ENCODE measurements around the gene GTPBP1.

The GTPBP1 gene

DNA sequence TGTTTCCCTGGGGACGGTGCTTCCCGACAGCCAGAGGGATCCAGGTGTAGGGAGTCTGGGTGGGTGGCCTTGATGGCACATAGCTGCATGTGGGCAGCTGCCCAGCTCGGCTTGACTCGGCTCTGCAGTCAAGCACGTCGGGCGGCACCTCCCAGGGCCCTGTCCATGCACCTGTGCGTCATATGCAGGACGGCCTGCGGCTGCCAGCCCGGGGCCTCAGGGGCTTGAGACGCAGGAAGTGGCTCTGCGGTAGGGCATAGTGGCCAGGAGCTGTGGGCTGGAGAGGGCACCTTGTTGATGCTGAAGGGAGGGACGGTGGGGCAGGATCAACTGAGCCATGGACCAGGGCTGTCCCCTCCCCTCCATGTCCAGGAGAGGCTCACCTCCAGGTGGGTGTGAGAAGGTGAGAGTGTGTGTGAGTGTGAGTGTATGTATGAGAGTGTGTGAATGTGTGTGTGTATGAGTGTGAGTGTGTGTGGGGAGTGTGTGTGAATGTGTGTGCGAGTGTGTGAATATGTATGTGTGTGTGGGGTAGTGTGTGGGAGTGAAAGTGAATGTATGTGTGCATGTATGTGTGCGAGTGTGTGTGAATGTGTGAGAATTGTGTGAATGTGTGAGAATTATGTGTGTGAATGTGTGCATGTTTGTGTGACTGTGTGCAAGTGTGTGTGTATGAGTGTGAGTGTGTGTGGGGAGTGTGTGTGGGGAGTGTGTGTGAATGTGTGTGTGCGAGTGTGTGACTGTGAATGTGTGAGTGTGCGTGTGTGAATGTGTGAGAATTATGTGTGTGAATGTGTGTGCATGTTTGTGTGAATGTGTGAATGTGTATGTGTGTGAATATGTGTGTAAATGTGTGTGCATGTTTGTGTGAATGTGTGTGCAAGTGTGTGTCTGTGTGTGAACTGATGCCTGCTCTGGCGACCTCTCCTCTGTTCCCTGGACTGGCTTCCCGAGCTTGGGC is 55.7 kb downstream of the GTPBP1 start:
- DNase-seq = peak; percentile 67

DNA sequence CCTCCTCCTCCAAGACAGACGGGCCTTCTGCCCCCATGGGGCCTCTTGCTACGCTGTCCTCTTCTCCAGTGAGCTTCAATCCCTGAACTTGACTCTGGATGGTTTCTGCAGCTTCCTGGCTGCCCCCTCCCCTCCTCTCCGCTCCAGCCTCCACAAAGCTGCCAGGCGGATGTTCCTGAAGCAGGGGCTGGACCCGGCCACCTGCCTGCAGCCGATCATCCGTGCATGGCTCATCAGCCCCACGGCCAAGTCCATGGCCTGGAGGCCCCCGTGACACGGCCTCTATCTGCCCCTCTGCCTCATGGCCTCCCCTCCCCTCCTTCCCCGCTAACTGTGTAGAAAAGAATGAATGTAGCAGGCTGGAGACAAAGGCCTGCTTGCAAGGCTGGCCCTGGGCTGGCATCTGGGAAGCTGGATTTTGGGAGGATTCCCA is 56.8 kb downstream of the GTPBP1 start:
- no peak for DNase-seq

DNA sequence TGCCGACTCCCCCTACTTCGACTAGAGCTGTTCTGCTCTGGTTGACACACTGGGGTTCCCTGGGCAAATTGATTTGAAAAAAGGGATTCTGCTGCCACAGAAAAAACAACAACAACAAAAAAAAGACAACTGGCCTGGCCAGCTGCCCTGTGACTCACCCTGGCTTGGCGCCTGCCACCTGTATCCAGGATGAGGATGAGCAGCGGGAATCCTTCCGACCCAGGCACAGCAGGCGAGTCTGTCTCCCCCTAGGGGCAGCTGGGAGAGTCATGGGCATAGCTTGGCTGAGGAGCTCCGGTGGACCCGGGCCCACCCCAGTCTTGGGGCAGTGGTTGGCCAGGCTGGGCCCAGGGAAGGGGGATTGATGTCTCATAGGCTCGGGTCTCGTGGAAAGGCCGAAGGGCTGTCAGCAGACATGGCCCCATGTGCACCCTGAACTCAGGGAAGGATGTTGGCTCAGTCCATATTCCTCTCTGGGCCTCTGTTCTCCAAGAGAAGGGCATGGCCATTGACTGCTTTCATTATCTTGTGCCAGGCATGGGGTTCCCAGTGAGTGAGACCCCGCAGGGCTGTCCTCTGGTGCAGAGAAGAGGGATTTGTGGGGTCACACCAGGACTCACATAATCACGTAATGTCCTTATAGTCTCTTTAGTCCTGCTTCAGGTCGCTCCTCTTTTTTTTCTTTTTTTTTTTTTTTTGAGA is 60.5 kb downstream of the GTPBP1 start:
- DNase-seq = peak; percentile 61

DNA sequence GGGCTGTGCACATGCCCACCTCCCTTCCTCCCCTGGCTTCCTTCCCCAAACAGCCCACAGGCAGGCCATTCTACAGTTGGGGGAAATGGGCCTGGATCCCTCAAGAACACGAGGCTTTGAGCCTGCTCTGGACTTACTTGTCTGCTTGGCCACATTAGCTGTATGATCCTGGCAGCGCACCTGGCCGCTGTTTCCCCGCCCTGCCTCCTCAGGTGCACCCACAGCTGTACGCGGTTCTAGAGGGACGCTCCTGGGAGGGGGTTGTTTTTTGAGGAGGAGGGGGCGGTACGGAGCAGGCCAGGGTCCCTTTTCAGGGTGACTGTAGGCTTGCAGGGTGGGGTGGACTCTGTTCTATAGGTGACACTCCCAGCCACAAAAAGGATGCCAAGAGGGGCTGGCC is 61.6 kb downstream of the GTPBP1 start:
- DNase-seq = no peak

DNA sequence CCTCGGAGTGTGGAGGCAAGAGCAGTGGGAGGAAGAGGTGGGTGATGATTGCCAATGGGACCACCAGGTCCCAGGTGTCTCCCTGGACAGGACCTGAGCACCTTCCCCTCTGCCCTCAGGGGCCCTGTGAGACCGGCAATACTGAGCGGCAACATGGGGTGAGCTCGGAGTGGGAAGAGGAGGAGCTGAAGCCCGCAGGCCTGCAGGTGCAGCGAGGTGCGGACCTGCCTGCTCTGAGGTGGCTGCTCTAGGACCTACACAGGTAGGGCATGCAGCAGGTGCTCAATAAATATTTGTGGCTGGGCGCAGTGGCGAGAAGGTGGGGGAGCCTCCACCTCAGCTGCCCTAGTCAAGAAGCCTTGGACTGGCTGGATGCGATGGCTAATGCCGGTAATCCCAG is 62.3 kb downstream of the GTPBP1 start:
- no peak for DNase-seq

DNA sequence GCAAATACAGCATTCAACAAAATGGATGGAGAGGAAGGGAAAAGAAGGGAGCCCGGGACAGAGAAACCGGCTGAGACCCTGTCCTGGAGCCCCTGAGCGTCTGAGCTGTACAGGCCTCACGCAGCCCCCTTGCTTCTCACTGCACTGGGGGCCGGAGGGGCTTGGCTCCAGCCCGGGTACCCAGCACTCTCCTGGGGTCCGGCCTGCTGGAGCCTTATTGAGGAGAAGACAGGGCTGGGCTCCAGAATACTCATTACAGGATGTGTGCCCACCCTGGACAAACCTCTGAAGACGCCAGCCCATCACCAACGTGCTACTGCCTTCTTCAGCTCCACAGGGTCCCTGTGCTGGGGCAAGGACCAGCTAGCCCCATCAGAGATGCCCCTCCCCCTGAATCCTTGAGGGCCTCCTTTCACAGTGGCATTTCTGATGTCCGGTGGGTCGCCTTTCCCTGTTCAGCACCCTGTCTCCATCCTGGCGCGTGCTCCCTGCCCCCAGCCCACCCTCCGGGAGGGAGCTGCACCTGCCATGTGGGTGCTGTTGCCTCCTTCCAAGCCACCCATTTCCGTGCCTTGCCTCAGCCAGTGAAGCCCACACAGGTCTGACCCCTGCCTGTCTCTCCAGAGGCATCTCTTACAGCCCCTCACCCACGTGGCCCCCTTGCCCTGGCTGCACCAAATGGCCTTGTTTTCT is 64.7 kb downstream of the GTPBP1 start:
- no peak for DNase-seq

DNA sequence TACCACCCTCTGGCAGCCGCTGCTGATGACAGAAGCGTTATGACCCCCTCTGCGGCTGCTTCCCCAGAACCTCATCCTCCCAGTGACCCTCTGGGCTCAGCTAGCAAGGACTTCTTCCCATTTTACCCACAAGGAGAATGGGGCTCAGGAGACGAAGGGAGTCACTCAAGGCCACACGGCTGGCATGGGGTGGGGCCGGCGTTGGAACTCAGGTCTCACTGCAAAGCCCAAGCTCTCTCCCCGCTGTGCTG is 66.8 kb downstream of the GTPBP1 start:
- DNase-seq = no peak

DNA sequence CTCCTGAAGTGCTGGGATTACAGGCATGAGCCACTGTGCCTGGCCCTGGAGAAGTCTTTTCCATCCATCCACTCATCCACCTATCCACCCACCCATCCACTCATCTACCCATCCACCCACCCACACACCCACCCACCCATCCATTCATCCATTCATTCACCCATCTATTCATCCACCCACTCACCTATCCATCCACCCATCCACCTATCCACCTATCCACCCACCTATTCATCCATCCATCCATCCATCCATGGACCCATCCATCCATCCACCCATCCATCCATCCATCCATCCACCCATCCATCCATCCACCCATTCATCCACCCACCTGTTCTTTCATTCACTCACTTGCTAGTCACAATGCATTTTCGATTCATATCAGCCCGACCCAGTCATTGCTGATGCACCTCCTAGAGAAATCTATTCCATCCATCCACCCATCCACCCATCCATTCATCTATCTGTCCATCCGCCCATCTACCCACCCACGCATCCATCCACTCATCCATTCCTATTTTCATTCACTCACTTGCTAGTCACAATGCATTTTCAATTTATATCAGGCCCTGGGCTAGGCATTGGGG is 67.7 kb downstream of the GTPBP1 start:
- no peak for DNase-seq

DNA sequence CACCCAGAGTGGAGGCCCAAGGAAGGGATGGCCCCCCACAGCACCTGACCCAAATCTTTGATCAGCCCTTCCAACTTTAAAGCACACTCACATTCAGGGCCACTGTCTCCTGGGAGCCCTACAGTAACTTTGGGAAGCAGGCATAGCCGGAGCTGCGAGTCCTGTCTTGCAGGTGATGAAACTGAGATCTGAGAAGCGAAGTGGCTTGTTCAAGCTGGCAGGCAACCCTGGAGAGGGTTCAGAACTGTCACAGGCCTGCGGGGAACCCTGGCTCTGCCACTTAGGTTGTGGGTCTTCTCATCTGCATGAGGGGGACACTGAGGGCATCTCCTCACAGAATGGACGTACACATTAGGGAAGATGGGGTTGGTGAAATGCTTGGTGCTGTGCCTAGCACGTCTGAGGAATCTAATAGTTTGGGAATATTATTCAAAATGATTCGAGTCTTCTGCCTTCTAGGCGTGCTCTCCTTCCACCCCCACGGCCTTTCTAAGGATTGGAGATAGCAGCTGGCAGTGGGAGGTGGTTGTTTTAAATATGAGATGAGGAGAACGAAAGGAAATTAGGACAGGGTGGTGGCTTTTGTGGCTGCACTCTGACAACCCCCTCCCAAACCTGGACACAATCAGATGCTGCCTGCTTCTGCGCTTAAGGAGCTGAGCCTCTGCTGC is 68.9 kb downstream of the GTPBP1 start:
- DNase-seq = no peak

DNA sequence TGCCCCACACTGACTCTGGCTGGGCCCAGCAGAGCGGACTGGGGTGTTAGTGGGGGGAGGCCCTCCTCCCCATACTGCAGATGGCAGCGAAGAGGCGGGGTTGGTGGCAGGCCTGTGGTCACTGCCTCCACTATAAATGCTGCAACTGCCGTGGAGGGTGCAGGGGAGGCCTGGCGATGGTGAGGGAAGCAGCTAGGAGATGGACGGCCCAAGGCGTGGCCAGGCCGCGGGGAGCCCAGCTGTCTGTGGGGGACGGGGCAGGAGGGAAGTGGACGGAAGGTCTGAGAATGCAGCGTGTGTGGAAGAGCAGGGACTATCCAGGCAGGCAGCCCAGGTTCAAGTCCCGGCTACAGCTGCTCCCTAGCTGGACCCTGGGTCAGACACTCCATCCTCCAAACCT is 69.9 kb downstream of the GTPBP1 start:
- DNase-seq = no peak

DNA sequence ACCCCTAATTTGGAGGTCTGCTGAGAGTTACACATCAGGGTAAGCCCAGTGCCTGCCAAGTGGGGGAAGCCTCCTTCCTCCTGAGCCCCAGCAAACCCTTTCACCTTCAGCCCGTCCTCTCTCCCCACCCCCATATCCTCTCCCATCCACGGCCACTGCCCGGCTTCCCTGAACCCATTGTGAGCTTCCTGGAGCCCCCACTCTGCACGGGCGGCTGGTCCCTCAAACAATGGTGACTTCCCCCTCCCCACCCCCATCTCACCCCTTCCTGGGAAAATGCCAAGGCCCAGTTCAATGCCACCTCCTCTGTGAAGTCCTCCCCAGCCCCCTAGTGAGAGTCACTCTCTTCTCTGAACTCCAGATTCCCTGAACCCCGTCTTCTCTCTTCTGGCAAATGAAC is 70.3 kb downstream of the GTPBP1 start:
- DNase-seq = no peak

DNA sequence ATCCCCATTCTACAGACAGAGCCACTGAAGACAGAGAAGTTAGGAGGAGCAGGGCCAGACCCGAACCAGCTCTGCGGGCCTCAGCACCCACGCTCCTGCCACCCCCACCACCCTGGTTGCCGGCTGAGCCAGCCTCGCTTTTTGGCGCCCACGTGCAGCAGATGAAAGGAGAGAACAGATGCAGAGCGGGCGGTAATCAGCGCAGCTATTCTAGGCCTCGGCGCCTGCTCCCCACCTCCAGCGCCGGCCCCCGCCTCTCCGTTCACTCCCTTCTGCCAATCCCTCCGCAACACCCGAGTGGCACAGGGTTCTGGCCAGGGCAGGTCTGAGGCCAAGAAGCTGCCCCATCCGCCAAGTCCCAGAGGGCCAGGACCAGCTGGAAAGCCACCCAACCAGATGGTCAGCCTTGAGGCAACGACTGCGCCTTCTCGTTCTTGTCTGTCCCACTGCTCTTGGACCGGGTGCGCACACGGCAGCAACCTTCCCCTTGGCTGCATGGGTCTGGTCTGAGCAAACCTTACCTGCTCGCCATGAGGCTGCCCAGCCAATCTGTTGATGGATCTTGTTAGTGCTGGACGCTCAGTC is 71.4 kb downstream of the GTPBP1 start:
- no peak for DNase-seq

DNA sequence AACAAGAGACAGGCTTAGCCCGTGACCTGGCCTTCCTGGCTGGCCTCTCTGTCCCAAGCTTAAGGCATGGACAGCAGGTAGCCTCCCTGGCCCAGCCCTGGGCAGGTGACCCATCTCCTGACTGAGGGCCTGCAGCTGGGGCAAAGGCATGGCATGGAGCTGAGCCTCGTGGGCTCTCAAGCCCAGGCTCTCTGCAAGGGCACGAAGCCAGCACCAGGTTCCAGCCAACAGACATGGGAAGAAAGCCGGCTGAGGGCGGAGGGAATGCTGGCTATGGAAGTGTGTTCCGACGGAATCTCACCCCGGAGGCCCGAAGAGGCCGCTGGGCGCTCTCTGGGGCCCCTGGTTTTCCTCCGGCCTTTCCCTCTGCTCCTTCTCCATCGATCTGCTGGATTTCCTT is 75.3 kb downstream of the GTPBP1 start:
- DNase-seq = no peak

DNA sequence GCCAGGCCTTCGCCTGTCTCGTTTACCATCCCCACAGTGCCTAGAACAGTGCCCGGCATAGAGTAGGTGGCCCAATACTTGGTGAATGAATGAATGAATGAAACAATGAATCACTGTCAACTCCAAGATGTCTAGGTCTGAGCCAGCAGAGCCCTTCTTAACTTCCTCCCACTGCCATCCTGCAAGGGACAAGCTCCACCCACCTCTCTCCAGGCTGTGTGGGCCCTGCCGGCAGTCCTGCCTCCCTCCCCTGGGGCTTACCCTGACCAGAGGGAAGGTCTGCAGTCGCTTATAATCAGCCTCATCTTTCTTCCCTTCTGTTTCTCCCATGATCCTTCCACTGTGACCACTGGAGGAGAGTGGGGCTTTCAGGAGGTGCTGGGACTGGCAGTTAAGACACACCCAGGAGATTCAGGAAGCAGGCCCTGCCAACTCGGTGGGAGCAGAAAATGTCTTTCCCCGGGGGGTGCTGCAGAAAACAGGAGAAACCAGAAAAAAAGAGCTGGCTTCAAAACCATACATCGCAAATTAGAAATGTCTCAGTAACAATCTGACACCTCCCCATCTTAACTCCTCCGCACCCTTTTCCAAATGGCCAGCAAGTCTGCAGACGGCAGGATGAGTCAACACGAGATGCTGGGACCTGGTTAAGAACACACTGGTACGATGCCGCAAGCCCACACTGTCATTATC is 76.8 kb downstream of the GTPBP1 start:
- no peak for DNase-seq

Data from RPMI8226 (cell line).